ENCODE data around the gene ZNF850. TPM values are rescaled to one million over a fixed set of nuclear protein-coding genes. Genes with fewer than 3 reads are reported as not detected.

The ZNF850 gene
- 0.17 and 0.25 TPM in 2 replicates for polyA plus RNA-seq

DNA sequence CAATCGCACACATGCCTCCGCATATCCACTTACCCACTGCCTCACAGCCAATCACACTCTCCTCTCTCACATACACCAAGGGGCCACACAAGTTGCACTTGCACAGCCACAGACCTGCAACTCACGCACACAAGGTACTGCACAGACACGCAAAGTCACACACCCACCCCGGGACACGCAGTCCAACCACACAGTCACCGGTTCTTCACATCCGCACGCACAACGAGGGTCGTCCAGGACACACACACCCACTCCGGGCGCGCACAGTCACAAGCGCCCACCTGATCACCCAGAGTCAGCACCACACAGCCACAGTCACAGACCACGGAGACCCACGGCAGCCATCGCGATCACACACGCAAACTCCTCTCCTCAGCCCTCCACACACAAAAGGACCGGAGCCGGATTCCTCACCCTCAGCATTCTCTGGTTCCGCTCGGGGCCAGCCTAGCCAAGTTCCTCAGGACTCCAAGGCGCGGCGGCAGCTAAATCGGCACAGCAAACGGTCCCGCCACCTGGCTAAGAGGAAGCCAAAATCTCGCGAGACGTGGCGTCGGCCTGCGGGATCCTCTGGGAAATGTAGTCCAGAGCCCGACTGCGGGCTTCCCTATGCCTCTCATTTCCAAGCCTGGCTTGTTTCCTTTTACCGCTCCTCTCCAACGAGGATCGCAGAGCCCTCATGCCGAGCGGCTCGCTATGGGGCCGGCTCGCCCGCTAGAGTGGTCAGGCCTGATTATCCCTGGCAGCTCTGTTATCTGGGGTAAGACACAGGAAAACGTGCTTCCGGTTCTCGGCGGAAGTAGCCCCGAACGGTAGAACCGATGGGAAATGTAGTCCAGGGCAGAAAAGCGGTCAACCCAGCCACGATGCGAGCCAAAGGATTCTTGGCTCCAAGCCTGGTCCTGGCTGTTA is at the start of gene ZNF850:
Gene ZNF850, minus strand, starts transcription at position 497 of the 912 bp plus-strand sequence. CDS start 10,201 bp downstream, outside the sequence.

DNA sequence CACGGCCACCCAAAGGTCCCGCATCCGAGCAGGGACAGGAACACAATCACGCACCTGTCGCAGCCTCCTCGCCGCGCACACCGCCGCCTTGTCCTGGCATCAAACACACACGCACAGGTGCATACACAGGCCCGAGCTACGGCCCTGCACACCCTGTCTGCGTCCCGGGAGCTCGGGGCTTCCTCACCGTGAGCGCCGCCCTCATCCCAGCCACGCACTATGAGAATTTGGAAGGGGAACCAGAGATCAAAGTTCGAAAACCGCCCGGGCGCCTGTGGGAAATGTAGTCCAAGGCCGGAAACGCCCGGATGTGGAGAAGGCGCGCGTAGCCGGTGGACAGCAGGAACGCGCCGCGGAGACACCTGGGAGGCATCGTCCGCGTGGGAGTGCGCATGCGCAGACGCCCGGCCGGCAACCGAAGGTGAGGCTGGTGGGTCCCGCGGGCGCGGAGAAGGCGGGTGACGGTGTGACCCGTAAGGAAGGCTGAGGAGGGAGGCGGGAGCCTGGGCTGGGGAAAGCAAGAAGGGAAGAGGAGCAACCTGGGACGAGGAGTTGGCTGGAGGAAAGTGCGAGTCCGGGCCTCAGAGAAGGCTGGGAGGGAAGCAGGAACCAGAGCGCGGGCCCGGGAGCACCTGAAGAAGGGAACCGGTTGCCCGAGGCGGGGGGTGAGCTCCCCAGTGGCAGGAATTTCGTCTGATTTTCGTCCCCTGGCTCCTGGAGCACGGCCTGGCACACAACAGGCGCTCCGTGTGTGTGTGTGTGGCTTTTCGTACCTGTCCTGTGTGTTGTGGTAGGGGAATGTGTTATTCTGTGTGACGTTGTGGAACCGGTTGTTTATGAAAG is 85.2 kb downstream of the ZNF850 start, which contains the start of gene ZNF567:
Gene ZNF567, plus strand, starts transcription at position 399 of the 843 bp plus-strand sequence. CDS start 7,256 bp downstream, outside the sequence.

Other genes starting within 250 kb of the ZNF850 start
- 17.6 and 17.7 TPM in 2 replicates for gene ZNF260, start 244.5 kb downstream of the ZNF850 start, polyA plus RNA-seq
- gene ZNF529, start 199.5 kb downstream of the ZNF850 start, polyA plus RNA-seq: 11.8 and 17.0 TPM in 2 replicates
- 7.0 and 7.6 TPM in 2 replicates for gene ZNF382, start 167.5 kb downstream of the ZNF850 start, polyA plus RNA-seq
- 2.6 and 6.4 TPM in 2 replicates for gene ZNF461, start 106.0 kb downstream of the ZNF850 start, polyA plus RNA-seq
- gene ZNF567, start 85.2 kb downstream of the ZNF850 start, polyA plus RNA-seq: 6.9 and 15.1 TPM in 2 replicates
- 5.0 and 6.5 TPM in 2 replicates for gene ZNF790, start 65.6 kb upstream of the ZNF850 start, polyA plus RNA-seq
- 9.2 and 11.3 TPM in 2 replicates for gene ZNF345, start 78.1 kb upstream of the ZNF850 start, polyA plus RNA-seq
- 3.0 and 4.5 TPM in 2 replicates for gene ZNF829, start 143.5 kb upstream of the ZNF850 start, polyA plus RNA-seq
- 8.0 and 13.4 TPM in 2 replicates for gene ZNF568, start 143.5 kb upstream of the ZNF850 start, polyA plus RNA-seq